HepG2 (cell line): Measurements from ENCODE around the gene TIMM23. TPM values are rescaled to one million over a fixed set of nuclear protein-coding genes. Genes with fewer than 3 reads are reported as not detected.

Source experiments
- CAMTA2 ChIP-seq: sonication (generic); formaldehyde crosslinking; IDR thresholded peaks from 2 replicates; pipeline ENCODE4 v1.4.0; 2020; ENCODE audit warnings: mild to moderate bottlenecking, missing genetic modification reagents, borderline replicate concordance
- HNRNPL ChIP-seq: fragments of 200-400 bp; formaldehyde crosslinking; IDR thresholded peaks from 2 replicates; pipeline ENCODE4 v1.6.1; 2017; ENCODE audit warnings: mild to moderate bottlenecking, low read depth, low read length
- IKZF4 ChIP-seq: sonication (generic); formaldehyde crosslinking; IDR thresholded peaks from 2 replicates; pipeline ENCODE4 v1.5.1; 2020; ENCODE audit warnings: borderline replicate concordance, mild to moderate bottlenecking, low read depth, missing genetic modification reagents; ENCODE audit errors: not compliant biosample characterization
- LCORL ChIP-seq, 2 experiments: fragments of 450-650 bp in 1 of 2; sonication (generic) in 1 of 2; formaldehyde crosslinking in 1 of 2; IDR thresholded peaks; 2 replicates each; pipeline versions ENCODE4 v1.5.0 to v1.6.1; 2017 to 2020; ENCODE audit warnings: antibody characterized with exemption in 1 of 2, missing genetic modification reagents in 1 of 2
- MEF2D ChIP-seq: sonication (generic); formaldehyde crosslinking; IDR thresholded peaks from 2 replicates; pipeline ENCODE4 v1.5.1; 2020; ENCODE audit warnings: mild to moderate bottlenecking, missing genetic modification reagents
- NFYB ChIP-seq: sonication (generic); formaldehyde crosslinking; IDR thresholded peaks from 2 replicates; pipeline ENCODE4 v1.4.0; 2020; ENCODE audit warnings: missing genetic modification reagents
- SAP130 ChIP-seq: IDR thresholded peaks from 2 replicates; pipeline ENCODE4 v1.6.1; 2016; ENCODE audit warnings: low read depth
- SRSF9 ChIP-seq: fragments of 200-400 bp; formaldehyde crosslinking; IDR thresholded peaks from 2 replicates; pipeline ENCODE4 v1.6.1; 2018; ENCODE audit warnings: borderline replicate concordance, mild to moderate bottlenecking, low read depth, low read length; ENCODE audit not compliant: insufficient read depth, poor library complexity, severe bottlenecking
- TCF12 ChIP-seq, 2 experiments: fragments of 450-650 bp in 1 of 2; sonication (generic) in 1 of 2; formaldehyde crosslinking in 1 of 2; IDR thresholded peaks; 2 replicates each; pipeline versions ENCODE4 v1.6.1 to v1.8.0; 2017 to 2022; ENCODE audit warnings: antibody characterized with exemption in 1 of 2, mild to moderate bottlenecking in 1 of 2, missing genetic modification reagents in 1 of 2, moderate library complexity in 1 of 2
- TCF7L2 ChIP-seq: IDR thresholded peaks from 2 replicates; pipeline ENCODE4 v1.6.1; 2011; ENCODE audit warnings: mild to moderate bottlenecking, low read depth, low read length, moderate library complexity
- TP53 ChIP-seq: sonication (generic); formaldehyde crosslinking; conservative IDR thresholded peaks from 2 replicates; pipeline ENCODE4 v1.4.0; 2020; ENCODE audit warnings: missing genetic modification reagents
- ZBTB1 ChIP-seq: sonication (generic); formaldehyde crosslinking; IDR thresholded peaks from 2 replicates; pipeline ENCODE4 v1.4.0; 2020; ENCODE audit warnings: missing genetic modification reagents, borderline replicate concordance
- ZNF232 ChIP-seq: sonication (generic); formaldehyde crosslinking; IDR thresholded peaks from 2 replicates; pipeline ENCODE4 v1.4.0; 2020; ENCODE audit warnings: missing genetic modification reagents, borderline replicate concordance
- ZNF782 ChIP-seq: sonication (generic); formaldehyde crosslinking; IDR thresholded peaks from 2 replicates; pipeline ENCODE4 v1.4.0; 2020; ENCODE audit warnings: missing genetic modification reagents, mild to moderate bottlenecking, borderline replicate concordance
- ZNF800 ChIP-seq: sonication (generic); formaldehyde crosslinking; IDR thresholded peaks from 2 replicates; pipeline ENCODE4 v1.4.0; 2020; ENCODE audit warnings: missing genetic modification reagents
- ZNF878 ChIP-seq: sonication (generic); formaldehyde crosslinking; IDR thresholded peaks from 2 replicates; pipeline ENCODE4 v1.8.1; 2023; ENCODE audit warnings: mild to moderate bottlenecking, missing genetic modification reagents, moderate library complexity
- ZSCAN31 ChIP-seq: sonication (generic); formaldehyde crosslinking; IDR thresholded peaks from 2 replicates; pipeline ENCODE4 v1.5.0; 2020; ENCODE audit warnings: low read depth, mild to moderate bottlenecking, missing genetic modification reagents
- polyA plus RNA-seq, 8 experiments: library from polyadenylated mRNA; depleted of rRNA in 3 of 8; stranded (reverse) in 7 of 8; unstranded in 1 of 8; fragments of >200 nt; fragmentation: Illumina TruSeq in 4 of 8; extraction: Trizol in 4 of 8; gene quantifications; 2 replicates each; pipeline versions ENCODE4 v1.2.1 to v1.2.3, GENCODE V29; 2011 to 2016; ENCODE audit warnings: low read depth in 4 of 8, missing spikeins in 1 of 8, mixed read lengths in 1 of 8; ENCODE audit not compliant: insufficient read depth in 1 of 8
- total RNA-seq, 5 experiments: library from RNA; depleted of rRNA; stranded (reverse); fragments of >200 nt; fragmentation: Illumina TruSeq; extraction: Trizol; gene quantifications; 2 replicates each; pipeline ENCODE4 v1.2.3, GENCODE V29; 2016; ENCODE audit warnings: low read depth in 1 of 5
- TF ChIP-seq, protein P1 (sequence below), 2 experiments: sonication (generic) in 1 of 2; formaldehyde crosslinking in 1 of 2; IDR thresholded peaks; 2 replicates each; pipeline versions ENCODE4 v1.4.0 to v1.6.1; 2016 to 2020; ENCODE audit warnings: borderline replicate concordance in 1 of 2, low read depth in 1 of 2, mild to moderate bottlenecking in 1 of 2, missing genetic modification reagents in 1 of 2
- TF ChIP-seq, protein P2 (sequence below): IDR thresholded peaks from 2 replicates; pipeline ENCODE4 v1.6.1; 2016; ENCODE audit warnings: missing compliant biosample characterization, missing genetic modification reagents, borderline replicate concordance

The TIMM23 gene
- total and polyA plus RNA-seq, 2 of the 13 experiments (the other 11 are each of a cell fraction or from before 2014, with no cell fraction given) = 80.2 to 98.6 TPM

GRCh38 chr10:46030091-46030937 is 58.0 kb downstream of the TIMM23 start, which contains the start of gene NCOA4 (continued):
- TF ChIP-seq, protein P1, sequence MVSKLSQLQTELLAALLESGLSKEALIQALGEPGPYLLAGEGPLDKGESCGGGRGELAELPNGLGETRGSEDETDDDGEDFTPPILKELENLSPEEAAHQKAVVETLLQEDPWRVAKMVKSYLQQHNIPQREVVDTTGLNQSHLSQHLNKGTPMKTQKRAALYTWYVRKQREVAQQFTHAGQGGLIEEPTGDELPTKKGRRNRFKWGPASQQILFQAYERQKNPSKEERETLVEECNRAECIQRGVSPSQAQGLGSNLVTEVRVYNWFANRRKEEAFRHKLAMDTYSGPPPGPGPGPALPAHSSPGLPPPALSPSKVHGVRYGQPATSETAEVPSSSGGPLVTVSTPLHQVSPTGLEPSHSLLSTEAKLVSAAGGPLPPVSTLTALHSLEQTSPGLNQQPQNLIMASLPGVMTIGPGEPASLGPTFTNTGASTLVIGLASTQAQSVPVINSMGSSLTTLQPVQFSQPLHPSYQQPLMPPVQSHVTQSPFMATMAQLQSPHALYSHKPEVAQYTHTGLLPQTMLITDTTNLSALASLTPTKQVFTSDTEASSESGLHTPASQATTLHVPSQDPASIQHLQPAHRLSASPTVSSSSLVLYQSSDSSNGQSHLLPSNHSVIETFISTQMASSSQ (IDR thresholded peaks at IDR 0.05; ENCODE audit: low read depth) = no peak
- TF ChIP-seq, protein P1 (CRISPR knock-in tag; IDR thresholded peaks at IDR 0.05; ENCODE audit: borderline replicate concordance) = peak; percentile 23; the same call in 1 of the 2 replicates
- TF ChIP-seq ZNF800 (CRISPR knock-in tag) (no peak), MEF2D (peak; percentile 51; the same call in 1 of the 2 replicates), LCORL (IDR thresholded peaks at IDR 0.05) (no peak), LCORL (CRISPR knock-in tag; IDR thresholded peaks at IDR 0.05) (peak; percentile 57; the same call in 1 of the 2 replicates), IKZF4 (CRISPR knock-in tag) (peak; percentile 62), HNRNPL (peak; percentile 80; the same call in 1 of the 2 replicates), ZNF232 (no peak), TCF12 (IDR thresholded peaks at IDR 0.05) (no peak), TCF12 (CRISPR knock-in tag; IDR thresholded peaks at IDR 0.05) (no peak; the same call in 1 of the 2 replicates), CAMTA2 (CRISPR knock-in tag) (no peak), ZNF878 (CRISPR knock-in tag) (peak; percentile 58; the same call in 1 of the 2 replicates), TP53 (CRISPR knock-in tag) (0 out of 2 replicates have a peak, but pooled peaks have one; percentile 52), SRSF9 (no peak), SAP130 (peak; percentile 82), ZNF782 (peak; percentile 79; the same call in 1 of the 2 replicates), ZSCAN31 (CRISPR knock-in tag) (peak; percentile 57; the same call in 1 of the 2 replicates), NFYB (CRISPR knock-in tag) (no peak), ZBTB1 (CRISPR knock-in tag) (0 out of 2 replicates have a peak, but pooled peaks have one; percentile 32), TCF7L2 (no peak)
- TF ChIP-seq, protein P2, sequence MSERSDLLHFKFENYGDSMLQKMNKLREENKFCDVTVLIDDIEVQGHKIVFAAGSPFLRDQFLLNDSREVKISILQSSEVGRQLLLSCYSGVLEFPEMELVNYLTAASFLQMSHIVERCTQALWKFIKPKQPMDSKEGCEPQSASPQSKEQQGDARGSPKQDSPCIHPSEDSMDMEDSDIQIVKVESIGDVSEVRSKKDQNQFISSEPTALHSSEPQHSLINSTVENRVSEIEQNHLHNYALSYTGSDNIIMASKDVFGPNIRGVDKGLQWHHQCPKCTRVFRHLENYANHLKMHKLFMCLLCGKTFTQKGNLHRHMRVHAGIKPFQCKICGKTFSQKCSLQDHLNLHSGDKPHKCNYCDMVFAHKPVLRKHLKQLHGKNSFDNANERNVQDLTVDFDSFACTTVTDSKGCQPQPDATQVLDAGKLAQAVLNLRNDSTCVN = no peak; the same call in 1 of the 2 replicates
